Measurements from ENCODE around the gene SPIRE1. TPM values are rescaled to one million over a fixed set of nuclear protein-coding genes. Genes with fewer than 3 reads are reported as not detected.

SPIRE1 gene
- total RNA-seq, 1 experiment from 2014 or later, result 16.6 TPM

DNA sequence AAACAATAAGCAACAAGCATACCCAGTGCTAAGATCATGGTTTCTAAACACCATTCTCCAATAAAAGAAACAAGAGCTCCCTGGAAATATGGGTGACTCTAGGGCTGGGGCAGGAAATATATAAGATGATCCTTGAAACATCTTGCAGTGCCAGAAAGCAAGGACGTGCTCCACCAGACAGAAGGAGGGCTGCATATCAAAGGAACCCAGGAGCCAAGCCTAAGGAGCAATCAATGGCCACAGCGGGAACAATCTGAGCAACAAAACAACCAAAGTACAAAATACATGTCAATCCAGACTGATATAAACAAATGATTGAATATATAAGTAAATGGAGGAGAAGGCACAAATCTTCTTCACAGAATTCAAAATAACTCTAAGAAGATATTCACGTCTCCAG, 10.1 kb downstream of the SPIRE1 start:
- peaks cover 6% of the 10 kb centered on the region; the same call in 1 of the 2 replicates for H3K4me1 ChIP-seq (ENCODE audit: insufficient read depth, low read length)
- no peaks in the 10 kb centered on the region for H4K20me1 ChIP-seq (ENCODE audit: control insufficient read depth, insufficient read depth, insufficient read length)
- no peak overlapping the region for H4K8ac ChIP-seq (replicated peaks; ENCODE audit: insufficient read length, low read depth, low read length)
- no peaks in the 10 kb centered on the region for H3K23me2 ChIP-seq (ENCODE audit: insufficient read length, low read depth, low read length, poor library complexity, severe bottlenecking)
- no peak overlapping the region for H2BK15ac ChIP-seq (ENCODE audit: low read depth, low read length)
- no peak overlapping the region for H3K4ac ChIP-seq (ENCODE audit: low read depth, low read length)
- no peaks in the 10 kb centered on the region for H3K27me3 ChIP-seq (ENCODE audit: insufficient read depth, low read length)
- Mint-ChIP-seq H3K4me3 (peak overlapping the region in 1 of 2 experiments; percentile 39; a peak in 3 of 5 replicates), H3K27ac (no peak overlapping the region), H3K27me3 (ENCODE audit: low read depth) (no peaks in the 10 kb centered on the region), H3K9me3 (no peaks in the 10 kb centered on the region; a peak in 1 of 5 replicates), H3K36me3 (ENCODE audit: insufficient read depth in 1 of 3, low read depth in 3 of 3) (peaks cover 0 to 4% (median 0%) of the 10 kb centered on the region in 3 experiments; a peak in 1 of 7 replicates), H3K4me1 (peaks cover 47% of the 10 kb centered on the region in 2 experiments)
- no peak overlapping the region for H4K91ac ChIP-seq (ENCODE audit: insufficient read length, low read depth, low read length)
- no peak overlapping the region for H2AFZ ChIP-seq (ENCODE audit: low read length)
- no peak overlapping the region for H2BK5ac ChIP-seq (ENCODE audit: insufficient read length, low read length)
- no peak overlapping the region for H4K5ac ChIP-seq (ENCODE audit: insufficient read length, low read depth, low read length)
- no CpG with 5 or more reads among the region's 3 CpGs for WGBS (ENCODE audit: extremely low coverage, insufficient read length, low lambda C conversion rate)
- no peak overlapping the region for H3K27ac ChIP-seq (ENCODE audit: insufficient read length, low read depth, low read length)
- no peak overlapping the region for H2BK12ac ChIP-seq (ENCODE audit: insufficient read length, low read depth, low read length)
- H3K9me3 ChIP-seq (ENCODE audit: control insufficient read depth, low read depth, low read length), result no peaks in the 10 kb centered on the region
- H3K56ac ChIP-seq (ENCODE audit: insufficient read length, low read depth, low read length), result no peak overlapping the region
- no peaks in the 10 kb centered on the region for H3K79me1 ChIP-seq (ENCODE audit: insufficient read depth, low read depth, low read length, poor library complexity, severe bottlenecking)
- no peak overlapping the region for H3K23ac ChIP-seq (ENCODE audit: insufficient read length, low read depth, low read length)
- H3K9ac ChIP-seq (ENCODE audit: extremely low read depth, insufficient read length, low read length), result no peak overlapping the region
- no peak overlapping the region for H2BK20ac ChIP-seq (ENCODE audit: low read depth, low read length, poor library complexity, severe bottlenecking)
- H3K14ac ChIP-seq (ENCODE audit: insufficient read depth, low read length), result no peak overlapping the region
- H3K4me2 ChIP-seq (ENCODE audit: insufficient read depth, insufficient read length, low read length), result no peak overlapping the region
- no peak overlapping the region for H3T11ph ChIP-seq (ENCODE audit: low read length)
- no peak overlapping the region for H3K18ac ChIP-seq (ENCODE audit: insufficient read length, low read depth, low read length)
- H2BK120ac ChIP-seq (ENCODE audit: low read depth, low read length, poor library complexity, severe bottlenecking), result no peak overlapping the region
- H2AK5ac ChIP-seq (ENCODE audit: insufficient read length, low read length), result no peak overlapping the region
- no peaks in the 10 kb centered on the region; the same call in 1 of the 2 replicates for H3K79me2 ChIP-seq (ENCODE audit: insufficient read depth, low read length)
- TF ChIP-seq, protein P1, sequence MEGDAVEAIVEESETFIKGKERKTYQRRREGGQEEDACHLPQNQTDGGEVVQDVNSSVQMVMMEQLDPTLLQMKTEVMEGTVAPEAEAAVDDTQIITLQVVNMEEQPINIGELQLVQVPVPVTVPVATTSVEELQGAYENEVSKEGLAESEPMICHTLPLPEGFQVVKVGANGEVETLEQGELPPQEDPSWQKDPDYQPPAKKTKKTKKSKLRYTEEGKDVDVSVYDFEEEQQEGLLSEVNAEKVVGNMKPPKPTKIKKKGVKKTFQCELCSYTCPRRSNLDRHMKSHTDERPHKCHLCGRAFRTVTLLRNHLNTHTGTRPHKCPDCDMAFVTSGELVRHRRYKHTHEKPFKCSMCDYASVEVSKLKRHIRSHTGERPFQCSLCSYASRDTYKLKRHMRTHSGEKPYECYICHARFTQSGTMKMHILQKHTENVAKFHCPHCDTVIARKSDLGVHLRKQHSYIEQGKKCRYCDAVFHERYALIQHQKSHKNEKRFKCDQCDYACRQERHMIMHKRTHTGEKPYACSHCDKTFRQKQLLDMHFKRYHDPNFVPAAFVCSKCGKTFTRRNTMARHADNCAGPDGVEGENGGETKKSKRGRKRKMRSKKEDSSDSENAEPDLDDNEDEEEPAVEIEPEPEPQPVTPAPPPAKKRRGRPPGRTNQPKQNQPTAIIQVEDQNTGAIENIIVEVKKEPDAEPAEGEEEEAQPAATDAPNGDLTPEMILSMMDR (conservative IDR thresholded peaks at IDR 0.05), result no peak
- DNase-seq, result peak; percentile 43

Data from H9 (cell line).